Adipose tissue (tissue), 3 donors: ENCODE measurements around the gene STX10. TPM values are rescaled to one million over a fixed set of nuclear protein-coding genes. Genes with fewer than 3 reads are reported as not detected.
"Not testable (repeated sequence)": the region's sequence is repeated elsewhere in the genome, so short reads cannot be mapped to it uniquely, and the experiment has no call there.

ENCODE experiments used
- H3K27ac ChIP-seq: one replicate; pipeline ENCODE4 v1.5.1; 2013; ENCODE audit warnings: low read depth, low read length
- WGBS, 3 donors: extraction: QIAGEN DNeasy Blood & Tissue Kit; methylation state at CpG; one replicate each; pipeline ENCODE4 v1.1.7; 2013; 5-methylcytosine and 5-hydroxymethylcytosine counted together
- polyA plus RNA-seq, 3 donors: library from polyadenylated mRNA; stranded (reverse); fragments of 200-250 nt; gene quantifications; one replicate each; pipeline ENCODE4 v1.2.3, GENCODE V29; 2013
- donor health status: healthy with polysubstance abuse.
- donor health status: Bipolar disorder and iron deficiency.
- donor health status: healthy.

Gene STX10
- polyA plus RNA-seq, result 10 to 100 TPM; 34.5 to 69.2 (median 63.1) TPM

GRCh38 chr19:13150187-13150930 lies at the start of gene STX10, which contains the start of gene IER2:
Gene STX10 (minus strand): TSS chr19:13150375. CDS start chr19:13150173, 202 bp downstream.
Gene IER2 (plus strand): TSS chr19:13150411. CDS start chr19:13153187, 2,776 bp downstream.
- peak within 1 kb of the TSS; percentile 96 for H3K27ac ChIP-seq
- WGBS, 3 donors, result 0% methylated on average over 49 to 51 of the region's 51 CpGs

GRCh38 chr19:13198634-13199033 lies 48.5 kb upstream of the STX10 start:
- 85 to 89% (median 85%) methylated on average over 16 to 18 of the region's 18 CpGs for WGBS, 3 donors
- no peak overlapping the region for H3K27ac ChIP-seq

DNA sequence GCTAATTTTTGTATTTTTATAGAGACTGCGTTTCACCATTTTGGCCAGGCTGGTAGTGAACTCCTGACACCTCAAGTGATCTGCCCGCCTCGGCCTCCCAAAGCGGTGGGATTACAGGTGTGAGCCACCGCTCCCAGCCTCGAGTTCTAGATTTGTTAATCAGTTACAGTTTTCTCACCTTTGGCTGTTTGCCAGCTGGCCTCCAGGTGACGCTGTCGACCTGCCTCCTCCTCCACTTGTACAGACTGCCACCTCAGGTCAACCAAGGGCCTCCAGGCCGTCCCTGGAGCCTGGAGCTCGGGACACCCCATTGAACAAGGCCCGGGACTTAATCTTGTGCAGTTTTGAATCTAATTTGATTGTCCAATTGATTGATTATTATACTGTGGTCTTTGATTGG lies 45.5 kb upstream of the STX10 start:
- H3K27ac ChIP-seq, result no peak overlapping the region
- WGBS, 3 donors, result 29 to 79% (median 71%) methylated on average over 11 of the region's 11 CpGs

- WGBS, 3 donors, result 77 to 85% (median 84%) methylated on average over 19 of the region's 19 CpGs
- H3K27ac ChIP-seq, result no peak overlapping the region
These were observed 40.8 kb upstream of the STX10 start for GRCh38 chr19:13190781-13191540.

- 86 to 88% (median 88%) methylated on average over 2 to 4 of the region's 4 CpGs for WGBS, 3 donors
- no peak overlapping the region for H3K27ac ChIP-seq
These were observed 39.4 kb upstream of the STX10 start for GRCh38 chr19:13189600-13189999.

GRCh38 chr19:13187419-13187818 lies 37.2 kb upstream of the STX10 start:
- 89 to 94% (median 92%) methylated on average over 4 of the region's 4 CpGs for WGBS, 3 donors
- no peak overlapping the region for H3K27ac ChIP-seq

GRCh38 chr19:13186688-13187087 lies 36.5 kb upstream of the STX10 start:
- 92 to 96% (median 92%) methylated on average over 32 to 38 of the region's 38 CpGs for WGBS, 3 donors
- H3K27ac ChIP-seq, result not testable (repeated sequence)

DNA sequence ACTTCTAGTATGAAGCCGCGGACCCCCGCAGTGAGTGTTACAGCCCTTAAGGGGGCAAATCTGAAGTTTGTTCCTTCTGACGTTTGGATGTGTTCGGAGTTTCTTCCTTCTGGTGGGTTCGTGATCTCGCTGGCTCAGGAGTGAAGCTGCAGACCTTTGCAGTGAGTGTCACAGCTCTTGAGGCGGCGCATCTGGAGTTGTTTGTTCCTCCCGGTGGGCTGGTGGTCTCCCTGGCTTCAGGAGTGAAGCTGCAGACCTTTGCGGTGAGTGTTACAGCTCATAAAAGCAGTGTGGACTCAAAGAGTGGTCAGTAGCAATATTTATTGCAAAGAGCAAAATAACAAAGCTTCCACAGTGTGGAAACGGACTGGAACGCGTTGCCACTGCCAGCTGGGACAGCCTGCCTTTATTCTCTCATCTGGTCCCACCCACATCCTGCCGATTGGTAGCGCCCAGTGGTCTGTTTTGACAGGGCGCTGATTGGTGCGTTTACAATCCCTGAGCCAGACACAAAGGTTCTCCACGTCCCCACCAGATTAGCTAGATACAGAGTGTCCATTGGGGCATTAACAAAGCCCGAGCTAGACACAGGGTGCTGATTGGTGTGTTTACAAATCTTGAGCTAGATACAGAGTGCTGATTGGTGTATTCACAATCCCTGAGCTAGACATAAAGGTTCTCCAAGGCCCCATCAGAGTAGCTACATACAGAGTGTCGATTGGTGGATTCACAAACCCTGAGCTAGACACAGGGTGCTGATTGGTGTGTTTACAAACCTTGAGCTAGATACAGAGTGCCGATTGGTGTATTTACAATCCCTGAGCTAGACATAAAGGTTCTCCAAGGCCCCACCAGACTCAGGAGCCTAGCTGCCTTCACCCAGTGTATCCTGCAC lies 35.8 kb upstream of the STX10 start:
- 80 to 87% (median 84%) methylated on average over 21 to 22 of the region's 22 CpGs for WGBS, 3 donors
- H3K27ac ChIP-seq, result not testable (repeated sequence)

- H3K27ac ChIP-seq, result not testable (repeated sequence)
- WGBS, 3 donors, result 76 to 94% (median 84%) methylated on average over 23 of the region's 23 CpGs
These were observed 34.8 kb upstream of the STX10 start for GRCh38 chr19:13184926-13185325.

DNA sequence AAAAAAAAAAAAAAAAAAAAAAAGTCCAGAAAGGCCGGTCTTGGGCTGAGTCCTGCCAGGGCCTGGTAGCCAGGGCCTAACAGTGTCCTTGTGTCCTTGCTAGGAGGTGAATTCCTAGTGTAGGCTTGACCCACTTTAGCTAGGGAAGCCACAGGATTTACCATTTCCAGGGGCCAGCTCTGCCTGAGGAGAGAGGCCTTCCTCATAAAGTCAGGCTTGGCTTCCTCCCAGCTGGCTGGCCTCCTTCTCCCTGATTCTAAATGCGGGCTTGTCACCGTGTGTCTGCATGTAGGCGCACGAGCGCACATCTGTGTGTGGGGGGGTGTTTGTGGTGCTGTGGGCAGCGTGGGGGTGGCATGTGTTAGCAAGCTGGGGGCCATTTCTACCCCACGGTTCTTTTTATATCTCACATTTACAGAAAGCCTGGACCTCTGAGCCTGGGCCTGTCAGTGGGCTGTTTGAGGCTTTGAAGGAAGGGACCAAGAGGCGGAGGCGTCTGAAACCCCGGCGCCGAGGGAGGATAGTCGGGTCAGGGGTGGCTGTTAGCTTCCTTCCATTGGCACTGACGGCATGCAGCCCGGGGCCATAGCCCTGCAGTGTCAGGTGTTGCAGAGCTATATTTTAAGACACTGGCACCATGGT lies 31.7 kb upstream of the STX10 start:
- H3K27ac ChIP-seq, result no peak overlapping the region
- WGBS, 3 donors, result 9 to 27% (median 17%) methylated on average over 16 of the region's 16 CpGs

DNA sequence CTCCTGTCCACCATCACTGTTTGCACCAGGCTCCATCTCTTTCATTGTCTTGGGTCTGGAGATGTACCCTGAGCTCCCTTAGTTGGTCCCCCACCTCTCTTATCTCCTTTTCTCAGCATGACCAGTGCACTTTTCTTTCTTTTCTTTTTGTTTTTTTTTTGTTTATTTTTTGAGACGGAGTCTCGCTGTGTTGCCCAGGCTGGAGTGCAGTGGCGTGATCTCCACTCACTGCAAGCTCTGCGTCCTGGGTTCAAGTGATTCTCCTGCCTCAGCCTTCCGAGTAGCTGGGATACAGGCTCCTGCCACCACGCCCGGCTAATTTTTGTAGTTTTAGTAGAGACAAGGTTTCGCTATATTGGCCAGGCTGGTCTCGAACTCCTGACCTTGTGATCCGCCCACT lies 28.1 kb upstream of the STX10 start:
- 90 to 94% (median 90%) methylated on average over 10 of the region's 10 CpGs for WGBS, 3 donors
- H3K27ac ChIP-seq, result not testable (repeated sequence)

GRCh38 chr19:13177584-13177983 lies 27.4 kb upstream of the STX10 start:
- WGBS, 3 donors, result 93 to 98% (median 94%) methylated on average over 5 of the region's 5 CpGs
- not testable (repeated sequence) for H3K27ac ChIP-seq

- WGBS, 3 donors, result 80 to 92% (median 87%) methylated on average over 8 of the region's 8 CpGs
- no peak overlapping the region for H3K27ac ChIP-seq
These were observed 26.2 kb upstream of the STX10 start for GRCh38 chr19:13176345-13176744.

DNA sequence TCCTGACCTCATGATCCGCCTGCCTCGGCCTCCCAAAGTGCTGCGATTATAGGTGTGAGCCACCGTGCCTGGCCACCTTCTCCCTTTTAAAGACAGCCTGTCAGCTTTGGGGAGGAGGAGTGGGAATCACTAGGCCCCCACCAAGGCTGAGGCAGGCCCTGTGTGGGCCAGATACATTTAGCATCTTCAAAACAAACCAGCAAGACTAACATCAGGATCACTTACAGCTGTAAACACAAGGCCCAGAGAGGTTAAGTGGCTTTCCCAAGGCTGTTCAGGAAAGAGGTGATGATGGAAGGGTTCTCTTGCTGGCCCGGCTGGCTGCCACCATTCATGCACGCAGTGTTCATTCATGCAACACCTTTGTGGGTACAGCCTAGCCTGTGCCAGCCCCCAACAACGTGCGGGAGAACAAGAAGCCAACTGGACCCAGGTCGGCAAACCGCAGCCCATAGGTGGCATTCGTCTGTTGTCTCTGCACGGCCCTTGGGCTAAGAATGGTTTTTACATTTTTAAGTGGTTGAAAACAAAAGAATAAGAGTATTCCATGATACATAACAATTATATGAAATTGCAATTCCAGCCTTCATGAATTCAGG lies 23.1 kb upstream of the STX10 start:
- H3K27ac ChIP-seq, result no peak overlapping the region
- 86 to 87% (median 87%) methylated on average over 12 of the region's 12 CpGs for WGBS, 3 donors

DNA sequence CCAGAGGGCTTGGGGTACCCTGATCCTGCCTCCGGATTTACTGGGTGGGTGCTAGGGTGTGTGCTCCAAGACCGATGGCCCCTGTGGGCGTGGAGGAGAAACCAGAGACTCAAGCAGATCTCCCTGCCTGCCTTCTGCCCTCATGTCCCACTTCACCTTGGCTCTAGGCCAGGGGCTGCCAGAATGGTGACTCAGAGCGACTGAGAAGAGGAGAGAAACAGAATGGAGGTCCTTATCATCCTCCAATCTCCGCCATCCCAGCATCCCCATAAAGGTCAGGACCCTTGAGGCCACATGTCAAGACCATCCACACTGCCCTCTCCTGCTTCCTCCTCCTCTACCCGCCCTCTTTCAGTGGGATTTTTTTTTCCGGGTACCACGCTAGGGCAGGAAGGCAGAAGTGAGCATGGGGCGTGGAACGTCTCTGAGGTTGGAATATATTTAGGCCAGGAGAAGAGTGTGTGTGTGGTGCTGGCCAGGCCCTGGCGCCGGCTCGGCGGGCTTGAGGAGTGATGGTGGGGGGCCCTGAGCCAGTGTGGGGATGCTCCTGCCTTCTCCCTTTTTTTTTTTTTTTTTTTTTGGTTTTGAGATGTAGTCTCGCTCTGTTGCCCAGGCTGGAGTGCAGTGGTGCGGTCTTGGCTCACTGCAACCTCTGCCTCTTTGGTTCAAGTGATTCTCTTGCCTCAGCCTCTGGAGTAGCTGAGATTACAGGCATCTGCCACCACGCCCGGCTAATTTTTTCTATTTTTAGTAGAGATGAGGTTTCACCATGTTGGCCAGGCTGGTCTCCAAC lies 22.4 kb upstream of the STX10 start:
- peak overlapping the region; percentile 35 for H3K27ac ChIP-seq
- 27 to 80% (median 37%) methylated on average over 16 to 18 of the region's 18 CpGs for WGBS, 3 donors

- H3K27ac ChIP-seq, result no peak overlapping the region
- 94 to 96% (median 96%) methylated on average over 7 of the region's 7 CpGs for WGBS, 3 donors
These were observed 21.0 kb upstream of the STX10 start for GRCh38 chr19:13171146-13171545.

- H3K27ac ChIP-seq, result no peak overlapping the region
- 61 to 78% (median 70%) methylated on average over 5 of the region's 5 CpGs for WGBS, 3 donors
These were observed 19.6 kb upstream of the STX10 start for GRCh38 chr19:13169769-13170168.
